ENCODE results near the gene FMN1. TPM values are rescaled to one million over a fixed set of nuclear protein-coding genes. Genes with fewer than 3 reads are reported as not detected.
A peak's percentile ranks its signal among the peaks of the same experiment; 100 is the strongest.

The FMN1 gene
- total RNA-seq, 1 experiment from 2014 or later, result 2.4 TPM

- no peak overlapping the region for H3K4me3 ChIP-seq (ENCODE audit: low read length)
- H3K9me3 ChIP-seq (ENCODE audit: low read length), result no peaks in the 10 kb centered on the region
- ATAC-seq, result no peak
- ChIA-PET POLR2A (ENCODE audit: unreplicated experiment) (no interaction called here), CTCF (no interaction called here)
- no peak overlapping the region for H3K27ac ChIP-seq (ENCODE audit: low read length)
- no peaks in the 10 kb centered on the region for H3K79me2 ChIP-seq (ENCODE audit: low read length)
- H3K9me2 ChIP-seq (replicated peaks; ENCODE audit: low read length), result no peaks in the 10 kb centered on the region
- H3K27me3 ChIP-seq (ENCODE audit: low read length), result no peaks in the 10 kb centered on the region
- H3F3A ChIP-seq (ENCODE audit: low read length, unreplicated experiment), result no peaks in the 10 kb centered on the region
- H4K20me1 ChIP-seq (ENCODE audit: low read length), result no peaks in the 10 kb centered on the region
- no peak overlapping the region for H3K9ac ChIP-seq (ENCODE audit: low read length)
- peaks cover 17% of the 10 kb centered on the region for H3K4me1 ChIP-seq (ENCODE audit: insufficient read depth, low read length)
- intact Hi-C loops (cut with micrococcal nuclease), result no loop called here
- BruUV-seq (replicated peaks), result no TSS peak
- no peak overlapping the region for H2AFZ ChIP-seq (ENCODE audit: low read length)
- H3K4me2 ChIP-seq (ENCODE audit: low read length), result no peak overlapping the region
- DNase-seq, result no peak
- no peaks in the 10 kb centered on the region for H3K36me3 ChIP-seq (ENCODE audit: low read depth, low read length)
- no peak for TF ChIP-seq EZH2phosphoT487 (IDR thresholded peaks at IDR 0.05; ENCODE audit: borderline replicate concordance, low read length)
- TF ChIP-seq CTCF (conservative IDR thresholded peaks at IDR 0.05; ENCODE audit: low read depth, low read length), result no peak
- TF ChIP-seq EZH2 (IDR thresholded peaks at IDR 0.05; ENCODE audit: low read length, unreplicated experiment), result no peak
These were observed 175.0 kb downstream of the FMN1 start for GRCh38 chr15:33019354-33019981.

- no peak for DNase-seq
- ChIA-PET CTCF (no interaction called here), POLR2A (ENCODE audit: unreplicated experiment) (no interaction called here)
- H3K27me3 ChIP-seq (ENCODE audit: low read length), result no peaks in the 10 kb centered on the region
- H3K9me3 ChIP-seq (ENCODE audit: low read length), result no peaks in the 10 kb centered on the region
- peaks cover 21% of the 10 kb centered on the region for H3K4me1 ChIP-seq (ENCODE audit: insufficient read depth, low read length)
- intact Hi-C loops (cut with micrococcal nuclease), result no loop called here
- H3K36me3 ChIP-seq (ENCODE audit: low read depth, low read length), result no peaks in the 10 kb centered on the region
- no peak overlapping the region for H2AFZ ChIP-seq (ENCODE audit: low read length)
- H3K9ac ChIP-seq (ENCODE audit: low read length), result no peak overlapping the region
- BruUV-seq (replicated peaks), result no TSS peak
- H3K79me2 ChIP-seq (ENCODE audit: low read length), result no peaks in the 10 kb centered on the region
- no peak for ATAC-seq
- no peaks in the 10 kb centered on the region for H4K20me1 ChIP-seq (ENCODE audit: low read length)
- H3K4me2 ChIP-seq (ENCODE audit: low read length), result no peak overlapping the region
- no peaks in the 10 kb centered on the region for H3K9me2 ChIP-seq (replicated peaks; ENCODE audit: low read length)
- TF ChIP-seq EZH2 (IDR thresholded peaks at IDR 0.05; ENCODE audit: low read length, unreplicated experiment), result no peak
- no peak for TF ChIP-seq CTCF (conservative IDR thresholded peaks at IDR 0.05; ENCODE audit: low read depth, low read length)
- TF ChIP-seq EZH2phosphoT487 (IDR thresholded peaks at IDR 0.05; ENCODE audit: borderline replicate concordance, low read length), result no peak
- H3K4me3 ChIP-seq (ENCODE audit: low read length), result no peak overlapping the region
- no peaks in the 10 kb centered on the region for H3F3A ChIP-seq (ENCODE audit: low read length, unreplicated experiment)
- H3K27ac ChIP-seq (ENCODE audit: low read length), result no peak overlapping the region
These were observed 178.0 kb downstream of the FMN1 start for GRCh38 chr15:33016405-33017024.

GRCh38 chr15:33014586-33014985 lies 179.9 kb downstream of the FMN1 start:
- ChIA-PET POLR2A (ENCODE audit: unreplicated experiment) (interaction anchor here (1.4 kb wide), 1 partner anchor 54 kb away, joined by 8 read pairs; no protein-coding TSS in a partner anchor), CTCF (interaction anchor here (0.5 to 1.1 kb wide), 2 partner anchors 54 to 312 kb away, joined by 3 to 5 read pairs; no protein-coding TSS in a partner anchor)
- H3K9me3 ChIP-seq (ENCODE audit: low read length), result no peaks in the 10 kb centered on the region
- intact Hi-C loops (cut with micrococcal nuclease), result no loop called here
- no peak overlapping the region for H2AFZ ChIP-seq (ENCODE audit: low read length)
- no peaks in the 10 kb centered on the region for H3K79me2 ChIP-seq (ENCODE audit: low read length)
- DNase-seq, result no peak
- no TSS peak for BruUV-seq (replicated peaks)
- no peak overlapping the region for H3K9ac ChIP-seq (ENCODE audit: low read length)
- H3K4me3 ChIP-seq (ENCODE audit: low read length), result no peak overlapping the region
- ATAC-seq, result no peak
- no peaks in the 10 kb centered on the region for H4K20me1 ChIP-seq (ENCODE audit: low read length)
- H3F3A ChIP-seq (ENCODE audit: low read length, unreplicated experiment), result no peaks in the 10 kb centered on the region
- no peaks in the 10 kb centered on the region for H3K9me2 ChIP-seq (replicated peaks; ENCODE audit: low read length)
- H3K4me1 ChIP-seq (ENCODE audit: insufficient read depth, low read length), result peaks cover 21% of the 10 kb centered on the region
- peak overlapping the region; percentile 64; the same call in 1 of the 2 replicates for H3K27ac ChIP-seq (ENCODE audit: low read length)
- H3K27me3 ChIP-seq (ENCODE audit: low read length), result no peaks in the 10 kb centered on the region
- TF ChIP-seq EZH2phosphoT487 (IDR thresholded peaks at IDR 0.05; ENCODE audit: borderline replicate concordance, low read length) (no peak), EZH2 (IDR thresholded peaks at IDR 0.05; ENCODE audit: low read length, unreplicated experiment) (no peak), CTCF (conservative IDR thresholded peaks at IDR 0.05; ENCODE audit: low read depth, low read length) (no peak)
- H3K4me2 ChIP-seq (ENCODE audit: low read length), result peak overlapping the region; percentile 44
- no peaks in the 10 kb centered on the region for H3K36me3 ChIP-seq (ENCODE audit: low read depth, low read length)

Measured in PC-3 (cell line).